Neural progenitor cell (in vitro differentiated cells): ENCODE data around the gene TNFRSF14. TPM values are rescaled to one million over a fixed set of nuclear protein-coding genes. Genes with fewer than 3 reads are reported as not detected.

Experiments
- DNase-seq: peaks from one replicate; pipeline ENCODE4 v3.0.0-alpha.2; 2016; ENCODE audit warnings: low spot score
- H2AFZ ChIP-seq: fragments of 200-600 bp; sonication (generic); replicated peaks from 2 replicates; pipeline ENCODE4 v1.6.1; 2016; ENCODE audit warnings: antibody characterized with exemption
- H3F3A ChIP-seq: fragments of 200-600 bp; sonication (generic); 2 replicates; pipeline ENCODE4 v1.6.1; 2016; ENCODE audit warnings: antibody characterized with exemption, low read depth
- H3K27ac ChIP-seq: fragments of 200-600 bp; sonication (generic); 2 replicates; pipeline ENCODE4 v1.5.1; 2016; ENCODE audit warnings: mild to moderate bottlenecking
- H3K27me3 ChIP-seq: fragments of 200-600 bp; sonication (generic); 2 replicates; pipeline ENCODE4 v1.6.1; 2016; ENCODE audit warnings: mild to moderate bottlenecking, moderate library complexity
- H3K36me3 ChIP-seq: fragments of 200-600 bp; sonication (generic); 2 replicates; pipeline ENCODE4 v1.5.1; 2016
- H3K4me1 ChIP-seq: fragments of 200-600 bp; sonication (generic); 2 replicates; pipeline ENCODE4 v1.6.1; 2016; ENCODE audit warnings: mixed run types
- H3K4me2 ChIP-seq: fragments of 200-600 bp; sonication (generic); 2 replicates; pipeline ENCODE4 v1.6.1; 2016
- H3K4me3 ChIP-seq: fragments of 200-600 bp; sonication (generic); 2 replicates; pipeline ENCODE4 v1.5.1; 2016
- H3K79me2 ChIP-seq: fragments of 200-600 bp; sonication (generic); 2 replicates; pipeline ENCODE4 v1.6.1; 2016; ENCODE audit warnings: low read depth
- H3K9ac ChIP-seq: fragments of 200-600 bp; sonication (generic); 2 replicates; pipeline ENCODE4 v1.6.1; 2016
- H3K9me3 ChIP-seq: fragments of 200-600 bp; sonication (generic); 2 replicates; pipeline ENCODE4 v1.5.1; 2016; ENCODE audit warnings: low read depth
- H4K20me1 ChIP-seq: fragments of 200-600 bp; sonication (generic); 2 replicates; pipeline ENCODE4 v1.6.1; 2016; ENCODE audit warnings: low read depth
- H3K27ac Mint-ChIP-seq: 3 replicates; pipeline ENCODE4 v1.8.0; 2021; ENCODE audit warnings: mixed read lengths
- H3K27me3 Mint-ChIP-seq: 2 replicates; pipeline ENCODE4 v1.8.0; 2022; ENCODE audit warnings: low read depth, mild to moderate bottlenecking, inconsistent platforms, moderate library complexity, mixed read lengths; ENCODE audit not compliant: insufficient read depth
- H3K36me3 Mint-ChIP-seq: 3 replicates; pipeline ENCODE4 v1.8.0; 2021; ENCODE audit warnings: mixed read lengths
- H3K4me1 Mint-ChIP-seq: 3 replicates; pipeline ENCODE4 v1.8.0; 2021; ENCODE audit warnings: mixed read lengths
- H3K4me3 Mint-ChIP-seq: 3 replicates; pipeline ENCODE4 v1.8.0; 2021; ENCODE audit warnings: mild to moderate bottlenecking, moderate library complexity, mixed read lengths
- H3K9me3 Mint-ChIP-seq: 3 replicates; pipeline ENCODE4 v1.8.0; 2020; ENCODE audit warnings: mixed read lengths
- EZH2 ChIP-seq: fragments of 200-600 bp; sonication (generic); IDR thresholded peaks from 2 replicates; pipeline ENCODE4 v1.6.1; 2017; ENCODE audit warnings: antibody characterized with exemption, mild to moderate bottlenecking, moderate library complexity
- EZH2phosphoT487 ChIP-seq: fragments of 200-600 bp; sonication (generic); IDR thresholded peaks from 2 replicates; pipeline ENCODE4 v1.6.1; 2017; ENCODE audit warnings: antibody characterized with exemption
- total RNA-seq: library from RNA; depleted of rRNA; stranded (reverse); fragments of >200 nt; gene quantifications from 2 replicates; pipeline ENCODE4 v1.2.3, GENCODE V29; 2015; ENCODE audit warnings: low replicate concordance
- TF ChIP-seq, protein P1 (sequence below): fragments of 200-600 bp; sonication (generic); IDR thresholded peaks from 2 replicates; pipeline ENCODE4 v1.5.1; 2017; ENCODE audit warnings: antibody characterized with exemption, mild to moderate bottlenecking

Gene TNFRSF14
- total RNA-seq, 1 donor from 2014 or later: not detected

DNA sequence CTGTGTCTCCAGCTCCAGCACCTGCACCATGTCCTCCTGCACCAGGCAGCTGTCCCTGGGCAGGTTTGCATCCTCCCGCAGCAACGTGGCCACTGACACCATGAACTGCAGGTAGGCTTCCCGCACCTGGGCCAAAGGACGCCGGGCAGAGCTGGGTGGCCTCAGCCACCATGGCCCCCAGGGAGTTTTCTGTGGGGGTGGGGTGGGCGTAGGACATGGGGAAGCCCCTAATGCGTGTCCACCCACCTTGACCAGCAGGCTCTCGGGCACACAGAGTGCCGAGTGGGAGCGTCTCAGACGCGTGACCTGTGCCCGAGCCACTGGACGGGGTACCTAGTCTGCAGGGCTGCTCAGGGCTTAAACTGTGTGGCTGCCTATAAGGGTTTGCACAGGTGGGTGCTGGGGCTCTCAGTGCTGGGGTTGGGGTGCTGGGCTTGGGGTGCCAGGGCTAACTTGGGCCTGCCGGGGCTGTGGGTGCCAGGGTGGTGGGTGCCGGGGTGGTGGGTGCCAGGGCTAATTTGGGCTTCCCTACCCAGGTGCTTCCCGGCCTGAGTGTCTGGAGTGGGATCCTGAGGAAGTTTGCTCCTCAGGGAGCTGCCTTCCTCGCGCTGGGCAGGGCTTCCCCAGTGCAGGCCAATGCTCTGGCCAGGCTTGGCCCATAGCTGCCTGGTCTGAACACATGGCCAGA is 48.1 kb downstream of the TNFRSF14 start:
- Histone ChIP-seq H3K9me3 (no peaks in the 10 kb centered on the region), H3K27me3 (peaks cover 18% of the 10 kb centered on the region), H3K4me2 (no peak overlapping the region), H3K4me3 (no peak overlapping the region), H3K4me1 (no peaks in the 10 kb centered on the region), H3K9ac (no peak overlapping the region), H3K27ac (no peak overlapping the region), H3K79me2 (no peaks in the 10 kb centered on the region), H2AFZ (no peak overlapping the region), H3F3A (peaks cover 8% of the 10 kb centered on the region), H4K20me1 (no peaks in the 10 kb centered on the region), H3K36me3 (no peaks in the 10 kb centered on the region)
- Mint-ChIP-seq H3K27me3 (peaks cover 10% of the 10 kb centered on the region), H3K4me3 (no peak overlapping the region), H3K36me3 (no peaks in the 10 kb centered on the region), H3K4me1 (peaks cover 16% of the 10 kb centered on the region), H3K9me3 (no peaks in the 10 kb centered on the region), H3K27ac (no peak overlapping the region)
- DNase-seq: no peak
- TF ChIP-seq, protein P1, sequence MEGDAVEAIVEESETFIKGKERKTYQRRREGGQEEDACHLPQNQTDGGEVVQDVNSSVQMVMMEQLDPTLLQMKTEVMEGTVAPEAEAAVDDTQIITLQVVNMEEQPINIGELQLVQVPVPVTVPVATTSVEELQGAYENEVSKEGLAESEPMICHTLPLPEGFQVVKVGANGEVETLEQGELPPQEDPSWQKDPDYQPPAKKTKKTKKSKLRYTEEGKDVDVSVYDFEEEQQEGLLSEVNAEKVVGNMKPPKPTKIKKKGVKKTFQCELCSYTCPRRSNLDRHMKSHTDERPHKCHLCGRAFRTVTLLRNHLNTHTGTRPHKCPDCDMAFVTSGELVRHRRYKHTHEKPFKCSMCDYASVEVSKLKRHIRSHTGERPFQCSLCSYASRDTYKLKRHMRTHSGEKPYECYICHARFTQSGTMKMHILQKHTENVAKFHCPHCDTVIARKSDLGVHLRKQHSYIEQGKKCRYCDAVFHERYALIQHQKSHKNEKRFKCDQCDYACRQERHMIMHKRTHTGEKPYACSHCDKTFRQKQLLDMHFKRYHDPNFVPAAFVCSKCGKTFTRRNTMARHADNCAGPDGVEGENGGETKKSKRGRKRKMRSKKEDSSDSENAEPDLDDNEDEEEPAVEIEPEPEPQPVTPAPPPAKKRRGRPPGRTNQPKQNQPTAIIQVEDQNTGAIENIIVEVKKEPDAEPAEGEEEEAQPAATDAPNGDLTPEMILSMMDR: no peak
- TF ChIP-seq EZH2: no peak

DNA sequence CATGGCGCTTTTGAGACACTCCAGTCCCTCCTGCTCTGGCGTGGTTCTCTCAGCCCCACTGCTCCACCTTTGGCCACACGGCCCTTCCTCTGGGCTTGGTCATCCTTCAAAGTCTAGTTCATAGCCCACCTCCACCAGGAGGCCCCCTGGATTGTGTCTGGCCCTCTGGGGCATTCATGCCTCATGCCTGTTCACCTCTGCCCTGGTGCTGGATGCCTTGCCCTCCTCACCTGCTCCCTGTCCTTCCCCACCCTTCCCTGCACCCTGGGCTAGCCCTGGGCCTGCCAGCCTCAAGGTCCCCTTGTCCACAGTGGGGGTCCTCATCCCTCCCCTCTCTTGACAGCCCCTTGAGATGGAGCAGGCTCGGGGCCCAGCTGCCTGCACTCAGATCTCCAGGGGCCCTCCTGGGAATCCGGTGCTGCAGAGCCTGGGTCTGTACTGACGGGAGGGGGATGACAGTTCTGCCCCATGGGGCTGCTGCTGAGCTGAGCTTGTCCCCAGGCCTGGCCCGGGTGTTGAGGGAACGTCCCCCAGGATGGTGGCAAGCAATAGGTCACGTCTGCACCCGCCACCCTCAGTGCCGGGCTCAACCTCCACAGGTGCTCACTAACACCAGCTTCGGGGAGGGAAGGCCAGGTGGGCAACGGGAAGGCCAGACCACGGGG is 48.8 kb downstream of the TNFRSF14 start:
- H3K27me3 Mint-ChIP-seq: peaks cover 10% of the 10 kb centered on the region
- no peak overlapping the region for H3K4me3 ChIP-seq
- H3K9me3 Mint-ChIP-seq: no peaks in the 10 kb centered on the region
- H3K36me3 Mint-ChIP-seq: no peaks in the 10 kb centered on the region
- TF ChIP-seq EZH2 (no peak), EZH2phosphoT487 (no peak)
- TF ChIP-seq, protein P1: no peak
- peaks cover 22% of the 10 kb centered on the region for H3K27me3 ChIP-seq
- H3F3A ChIP-seq: peaks cover 8% of the 10 kb centered on the region
- no peak overlapping the region for H3K27ac Mint-ChIP-seq
- H3K27ac ChIP-seq: no peak overlapping the region
- H3K4me3 Mint-ChIP-seq: no peak overlapping the region
- no peaks in the 10 kb centered on the region for H3K4me1 ChIP-seq
- no peak overlapping the region for H3K9ac ChIP-seq
- no peaks in the 10 kb centered on the region for H3K36me3 ChIP-seq
- no peak overlapping the region for H3K4me2 ChIP-seq
- peaks cover 16% of the 10 kb centered on the region for H3K4me1 Mint-ChIP-seq
- no peak for DNase-seq
- H2AFZ ChIP-seq: no peak overlapping the region
- H3K9me3 ChIP-seq: no peaks in the 10 kb centered on the region
- H4K20me1 ChIP-seq: no peaks in the 10 kb centered on the region
- no peaks in the 10 kb centered on the region for H3K79me2 ChIP-seq

DNA sequence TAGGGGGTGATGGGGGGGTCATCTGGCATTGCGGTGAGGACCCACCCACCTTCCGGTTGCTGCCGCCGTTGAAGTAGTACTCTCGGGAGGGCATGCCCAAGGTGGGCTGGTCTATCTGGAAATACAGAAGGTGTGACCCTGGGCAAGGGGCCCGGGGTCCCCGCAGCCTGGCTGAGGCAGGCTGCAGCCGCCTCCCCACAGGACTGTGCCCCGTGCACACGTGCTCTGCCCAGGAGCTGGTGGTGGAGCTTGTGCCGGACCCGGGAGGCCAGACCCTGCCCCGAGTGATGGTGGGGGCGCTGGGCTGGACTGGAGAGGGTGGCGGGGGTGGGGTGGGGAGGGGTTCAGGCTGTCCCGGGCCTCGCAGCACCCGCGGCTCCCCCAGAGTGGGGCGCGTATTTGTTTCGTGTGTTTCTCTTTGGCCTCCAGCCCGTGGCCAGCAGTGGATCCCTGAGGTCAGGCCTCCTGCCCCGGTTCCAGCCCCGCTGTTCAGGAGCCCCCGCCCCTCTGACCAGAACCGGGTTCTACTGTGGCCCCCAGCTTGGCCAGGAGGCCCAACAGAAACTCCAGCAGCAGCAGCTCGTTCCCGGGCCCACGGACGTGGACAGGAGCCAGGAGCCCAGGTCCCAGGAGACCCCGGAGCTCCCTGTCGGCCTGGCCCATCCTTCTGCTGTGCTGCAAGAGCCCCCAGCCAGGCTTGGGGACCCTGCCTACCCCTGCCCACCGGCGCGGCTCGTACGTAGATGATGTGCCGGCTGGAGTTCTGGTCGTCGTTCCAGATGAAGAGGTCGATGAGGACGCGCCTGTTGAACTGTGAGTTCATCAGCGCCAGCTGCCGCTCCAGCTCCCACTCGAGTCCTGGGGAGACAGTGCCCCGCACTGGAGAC is 49.6 kb downstream of the TNFRSF14 start:
- Histone ChIP-seq H3K9ac (no peak overlapping the region), H2AFZ (no peak overlapping the region), H3K27me3 (peaks cover 22% of the 10 kb centered on the region), H3K27ac (no peak overlapping the region), H3F3A (peaks cover 14% of the 10 kb centered on the region), H4K20me1 (no peaks in the 10 kb centered on the region), H3K79me2 (no peaks in the 10 kb centered on the region), H3K4me1 (peaks cover 3% of the 10 kb centered on the region), H3K4me2 (no peak overlapping the region), H3K4me3 (no peak overlapping the region), H3K36me3 (no peaks in the 10 kb centered on the region), H3K9me3 (no peaks in the 10 kb centered on the region)
- peaks cover 19% of the 10 kb centered on the region for H3K4me1 Mint-ChIP-seq
- DNase-seq: no peak
- no peaks in the 10 kb centered on the region for H3K36me3 Mint-ChIP-seq
- H3K27ac Mint-ChIP-seq: no peak overlapping the region
- H3K9me3 Mint-ChIP-seq: no peaks in the 10 kb centered on the region
- H3K27me3 Mint-ChIP-seq: peaks cover 10% of the 10 kb centered on the region
- no peak overlapping the region for H3K4me3 Mint-ChIP-seq
- TF ChIP-seq, protein P1: no peak
- TF ChIP-seq EZH2phosphoT487 (no peak), EZH2 (no peak)
